Neural crest cell (in vitro differentiated cells): ENCODE measurements around the gene LDB2. TPM values are rescaled to one million over a fixed set of nuclear protein-coding genes. Genes with fewer than 3 reads are reported as not detected.
A peak's percentile ranks its signal among the peaks of the same experiment; 100 is the strongest.

Experiments
- DNase-seq: peaks from one replicate; pipeline ENCODE4 v3.0.0; 2021; ENCODE audit warnings: low read depth, mixed read lengths, low spot score
- H3K27ac Mint-ChIP-seq: one replicate; pipeline ENCODE4 v1.8.0; 2021; ENCODE audit warnings: mild to moderate bottlenecking, mixed read lengths; ENCODE audit not compliant: unreplicated experiment
- H3K27me3 Mint-ChIP-seq: 2 replicates; pipeline ENCODE4 v1.8.0; 2021; ENCODE audit warnings: low read depth, mild to moderate bottlenecking, mixed read lengths
- H3K36me3 Mint-ChIP-seq: 2 replicates; pipeline ENCODE4 v1.8.0; 2021; ENCODE audit warnings: low read depth, mild to moderate bottlenecking, mixed read lengths
- H3K4me1 Mint-ChIP-seq: 2 replicates; pipeline ENCODE4 v1.8.0; 2021; ENCODE audit warnings: mixed read lengths
- H3K4me3 Mint-ChIP-seq: one replicate; pipeline ENCODE4 v1.8.0; 2021; ENCODE audit warnings: mild to moderate bottlenecking, mixed read lengths
- H3K9me3 Mint-ChIP-seq: 2 replicates; pipeline ENCODE4 v1.8.0; 2021; ENCODE audit warnings: mixed read lengths
- CTCF ChIP-seq: fragments of 200-600 bp; sonication (generic); conservative IDR thresholded peaks from 2 replicates; pipeline ENCODE4 v1.5.0; 2021; ENCODE audit warnings: antibody characterized with exemption, mild to moderate bottlenecking
- total RNA-seq: library from RNA; stranded (reverse); gene quantifications from 2 replicates; pipeline ENCODE4 v1.2.1, GENCODE V29; 2021

LDB2 gene
- total RNA-seq, 1 donor from 2014 or later = 12.7 TPM

DNA sequence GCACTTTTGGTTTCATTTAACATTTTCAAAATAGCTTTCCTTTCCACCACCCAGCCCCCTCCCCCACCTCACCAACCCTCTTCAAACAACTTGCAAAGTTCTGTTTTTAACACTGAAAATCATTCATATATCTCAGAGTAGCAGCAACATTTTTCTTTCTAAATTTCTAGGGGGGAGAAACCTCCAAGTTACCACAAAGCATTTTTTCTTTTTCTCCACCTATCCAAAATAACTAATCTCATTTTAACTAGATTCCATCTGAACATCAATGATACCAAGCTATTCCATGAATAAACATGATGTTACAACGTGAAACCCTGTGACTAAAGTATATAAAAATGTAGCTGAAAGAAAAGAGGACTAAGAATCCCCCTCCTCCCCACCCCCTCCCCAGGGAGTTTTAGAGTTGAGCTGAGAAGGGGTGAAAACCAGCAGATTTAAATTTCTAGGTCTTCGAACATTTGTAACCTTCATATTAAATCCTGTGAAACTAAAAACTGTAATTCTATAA is 5.2 kb downstream of the LDB2 start:
- Mint-ChIP-seq H3K36me3 (no peaks in the 10 kb centered on the region), H3K27ac (no peak overlapping the region), H3K27me3 (peaks cover 2% of the 10 kb centered on the region), H3K9me3 (no peaks in the 10 kb centered on the region), H3K4me1 (peaks cover 43% of the 10 kb centered on the region), H3K4me3 (peak overlapping the region; percentile 38)
- DNase-seq = no peak
- no peak for TF ChIP-seq CTCF

GRCh38 chr4:16890651-16891050 is 7.8 kb downstream of the LDB2 start:
- H3K27me3 Mint-ChIP-seq = no peaks in the 10 kb centered on the region
- H3K4me1 Mint-ChIP-seq = peaks cover 23% of the 10 kb centered on the region
- H3K4me3 Mint-ChIP-seq = no peak overlapping the region
- TF ChIP-seq CTCF = no peak
- H3K36me3 Mint-ChIP-seq = peaks cover under 1% of the 10 kb centered on the region
- DNase-seq = no peak
- no peaks in the 10 kb centered on the region for H3K9me3 Mint-ChIP-seq
- no peak overlapping the region for H3K27ac Mint-ChIP-seq

DNA sequence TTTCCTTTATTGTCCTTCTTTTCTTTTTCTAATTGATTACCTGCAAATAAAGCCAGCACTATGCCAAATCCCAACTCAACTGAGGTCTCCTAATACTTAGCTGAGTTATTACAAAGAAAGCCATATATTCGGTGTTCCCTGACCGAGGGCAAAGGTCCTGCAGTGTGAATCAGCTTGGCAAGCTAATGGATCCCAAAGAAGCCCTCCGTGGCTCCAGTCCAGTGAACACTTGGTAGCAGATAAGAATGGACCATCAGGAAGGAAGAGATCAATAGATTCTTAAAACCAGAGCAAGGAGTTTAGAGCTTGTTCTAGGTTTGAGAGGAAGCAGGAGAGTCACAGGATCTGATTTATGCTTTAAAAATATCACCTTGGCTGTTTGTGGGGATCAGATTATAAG is 8.5 kb downstream of the LDB2 start:
- peaks cover 2% of the 10 kb centered on the region for H3K36me3 Mint-ChIP-seq
- TF ChIP-seq CTCF = no peak
- H3K4me1 Mint-ChIP-seq = peaks cover 19% of the 10 kb centered on the region
- no peaks in the 10 kb centered on the region for H3K9me3 Mint-ChIP-seq
- DNase-seq = no peak
- no peak overlapping the region for H3K4me3 Mint-ChIP-seq
- H3K27ac Mint-ChIP-seq = no peak overlapping the region
- H3K27me3 Mint-ChIP-seq = no peaks in the 10 kb centered on the region

- no peaks in the 10 kb centered on the region for H3K9me3 Mint-ChIP-seq
- no peaks in the 10 kb centered on the region for H3K27me3 Mint-ChIP-seq
- peaks cover 9% of the 10 kb centered on the region for H3K4me1 Mint-ChIP-seq
- no peak for DNase-seq
- no peak overlapping the region for H3K4me3 Mint-ChIP-seq
- no peak overlapping the region for H3K27ac Mint-ChIP-seq
- H3K36me3 Mint-ChIP-seq = peaks cover 5% of the 10 kb centered on the region
- TF ChIP-seq CTCF = no peak
Observed at GRCh38 chr4:16887887-16888286, 10.6 kb downstream of the LDB2 start.

GRCh38 chr4:16884673-16885460 is 13.6 kb downstream of the LDB2 start:
- Mint-ChIP-seq H3K4me1 (no peaks in the 10 kb centered on the region), H3K27me3 (no peaks in the 10 kb centered on the region), H3K27ac (no peak overlapping the region), H3K9me3 (no peaks in the 10 kb centered on the region), H3K36me3 (peaks cover 7% of the 10 kb centered on the region), H3K4me3 (no peak overlapping the region)
- DNase-seq = no peak
- peak; percentile 32 for TF ChIP-seq CTCF
